GM18519 (cell line): ENCODE data around the gene EIF2B1.

Source experiments
- ATAC-seq: cut with Tn5 transposase; IDR thresholded peaks from one replicate; pipeline ENCODE4 v1.9.1; 2021; ENCODE audit warnings: mild to moderate bottlenecking, moderate library complexity; ENCODE audit not compliant: unreplicated experiment, low FRiP score

EIF2B1 gene

DNA sequence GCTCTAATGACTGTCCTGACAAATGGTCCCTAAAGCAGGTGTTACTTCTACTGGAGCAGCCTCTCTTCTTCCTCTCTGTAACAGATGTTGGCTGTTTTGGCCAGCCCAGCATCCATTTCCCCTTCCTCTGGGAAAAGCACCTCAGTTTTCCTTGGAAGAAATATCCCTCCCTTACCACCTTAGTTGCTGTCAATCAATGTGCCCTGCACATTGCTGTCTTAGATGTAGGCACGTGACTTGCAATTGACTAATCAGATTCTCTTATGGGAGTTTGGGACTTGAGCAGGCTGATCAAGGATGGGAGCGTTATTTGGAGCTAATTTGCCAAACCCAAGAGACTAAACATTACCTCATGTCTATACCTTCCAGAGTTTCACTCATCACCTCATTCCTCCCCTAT lies 61.1 kb downstream of the EIF2B1 start:
- ATAC-seq = no peak

DNA sequence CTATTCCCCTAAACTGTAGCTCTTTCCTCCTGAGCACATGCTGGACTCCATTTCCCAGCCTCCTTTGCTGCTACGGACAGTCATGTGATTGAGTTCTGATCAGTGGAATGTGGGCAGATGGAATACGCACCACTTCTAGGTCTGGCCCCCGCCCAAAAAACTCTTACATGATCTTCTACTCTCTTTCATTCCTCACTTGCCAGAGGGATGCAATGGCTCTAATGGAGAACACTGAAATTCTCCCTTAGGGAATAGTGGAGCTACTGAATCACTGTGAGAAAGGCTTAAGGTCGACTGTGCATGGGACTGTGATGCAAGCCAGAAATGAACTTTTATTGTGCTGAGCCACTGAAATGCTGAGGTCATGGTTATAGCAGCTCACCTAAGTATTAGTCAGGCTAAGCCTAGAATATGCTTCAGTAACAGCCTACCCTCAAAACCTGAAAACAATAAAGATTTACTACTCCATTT lies 62.1 kb downstream of the EIF2B1 start:
- ATAC-seq = no peak
